IMR-90 (cell line): Measurements from ENCODE around the gene S100A13.
"Not testable (repeated sequence)": the region's sequence is repeated elsewhere in the genome, so short reads cannot be mapped to it uniquely, and the experiment has no call there.

Source experiments
- BHLHE40 ChIP-seq: fragments of 150-350 bp; IDR thresholded peaks from 2 replicates; pipeline ENCODE4 v1.6.1; 2016; ENCODE audit warnings: mild to moderate bottlenecking, low read depth, low read length
- CEBPB ChIP-seq: IDR thresholded peaks from 2 replicates; pipeline ENCODE4 v1.6.1; 2012; ENCODE audit warnings: low read depth, low read length, improper control_type of control experiment
- MAFK ChIP-seq: IDR thresholded peaks from 2 replicates; pipeline ENCODE4 v1.6.1; 2012; ENCODE audit warnings: low read depth, low read length, improper control_type of control experiment
- POLR2A ChIP-seq: IDR thresholded peaks from 2 replicates; pipeline ENCODE4 v1.6.1; 2012; ENCODE audit warnings: mild to moderate bottlenecking, low read depth, low read length
- RCOR1 ChIP-seq: IDR thresholded peaks from 2 replicates; pipeline ENCODE4 v1.6.1; 2012; ENCODE audit warnings: mild to moderate bottlenecking, low read length, improper control_type of control experiment; ENCODE audit not compliant: insufficient replicate concordance
- RFX5 ChIP-seq: IDR thresholded peaks from 2 replicates; pipeline ENCODE4 v1.8.0; 2012; ENCODE audit warnings: low read depth, mild to moderate bottlenecking, low read length, moderate library complexity
- SMC3 ChIP-seq: fragments of 150-350 bp; IDR thresholded peaks from 2 replicates; pipeline ENCODE4 v1.6.1; 2016; ENCODE audit warnings: low read depth, mild to moderate bottlenecking, antibody characterized with exemption, low read length, moderate library complexity
- TF ChIP-seq, protein P1 (sequence below): conservative IDR thresholded peaks from 2 replicates; pipeline ENCODE4 v1.5.1; 2012; ENCODE audit warnings: mild to moderate bottlenecking, low read depth, low read length, improper control_type of control experiment
- TF ChIP-seq, protein P2 (sequence below): fragments of 150-350 bp; IDR thresholded peaks from 2 replicates; pipeline ENCODE4 v1.6.1; 2017; ENCODE audit warnings: mild to moderate bottlenecking, antibody characterized with exemption, low read length, low read depth
- TF ChIP-seq, protein P3 (sequence below): fragments of 150-350 bp; IDR thresholded peaks from 2 replicates; pipeline ENCODE4 v1.6.1; 2016; ENCODE audit warnings: low read depth, mild to moderate bottlenecking, low read length, moderate library complexity, borderline replicate concordance

DNA sequence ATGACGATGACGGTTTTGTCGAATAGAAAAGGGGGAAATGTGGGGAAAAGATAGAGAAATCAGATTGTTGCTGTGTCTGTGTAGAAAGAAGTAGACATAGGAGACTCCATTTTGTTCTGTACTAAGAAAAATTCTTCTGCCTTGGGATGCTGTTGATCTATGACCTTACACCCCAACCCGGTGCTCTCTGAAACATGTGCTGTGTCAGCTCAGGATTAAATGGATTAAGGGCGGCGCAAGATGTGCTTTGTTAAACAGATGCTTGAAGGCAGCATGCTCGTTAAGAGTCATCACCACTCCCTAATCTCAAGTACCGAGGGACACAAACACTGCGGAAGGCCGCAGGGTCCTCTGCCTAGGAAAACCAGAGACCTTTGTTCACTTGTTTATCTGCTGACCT lies 51.8 kb downstream of the S100A13 start:
- TF ChIP-seq, protein P1, sequence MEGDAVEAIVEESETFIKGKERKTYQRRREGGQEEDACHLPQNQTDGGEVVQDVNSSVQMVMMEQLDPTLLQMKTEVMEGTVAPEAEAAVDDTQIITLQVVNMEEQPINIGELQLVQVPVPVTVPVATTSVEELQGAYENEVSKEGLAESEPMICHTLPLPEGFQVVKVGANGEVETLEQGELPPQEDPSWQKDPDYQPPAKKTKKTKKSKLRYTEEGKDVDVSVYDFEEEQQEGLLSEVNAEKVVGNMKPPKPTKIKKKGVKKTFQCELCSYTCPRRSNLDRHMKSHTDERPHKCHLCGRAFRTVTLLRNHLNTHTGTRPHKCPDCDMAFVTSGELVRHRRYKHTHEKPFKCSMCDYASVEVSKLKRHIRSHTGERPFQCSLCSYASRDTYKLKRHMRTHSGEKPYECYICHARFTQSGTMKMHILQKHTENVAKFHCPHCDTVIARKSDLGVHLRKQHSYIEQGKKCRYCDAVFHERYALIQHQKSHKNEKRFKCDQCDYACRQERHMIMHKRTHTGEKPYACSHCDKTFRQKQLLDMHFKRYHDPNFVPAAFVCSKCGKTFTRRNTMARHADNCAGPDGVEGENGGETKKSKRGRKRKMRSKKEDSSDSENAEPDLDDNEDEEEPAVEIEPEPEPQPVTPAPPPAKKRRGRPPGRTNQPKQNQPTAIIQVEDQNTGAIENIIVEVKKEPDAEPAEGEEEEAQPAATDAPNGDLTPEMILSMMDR, result not testable (repeated sequence)
- TF ChIP-seq POLR2A, CEBPB, RCOR1, BHLHE40, RFX5, SMC3, MAFK: not testable (repeated sequence)
- TF ChIP-seq, protein P2, sequence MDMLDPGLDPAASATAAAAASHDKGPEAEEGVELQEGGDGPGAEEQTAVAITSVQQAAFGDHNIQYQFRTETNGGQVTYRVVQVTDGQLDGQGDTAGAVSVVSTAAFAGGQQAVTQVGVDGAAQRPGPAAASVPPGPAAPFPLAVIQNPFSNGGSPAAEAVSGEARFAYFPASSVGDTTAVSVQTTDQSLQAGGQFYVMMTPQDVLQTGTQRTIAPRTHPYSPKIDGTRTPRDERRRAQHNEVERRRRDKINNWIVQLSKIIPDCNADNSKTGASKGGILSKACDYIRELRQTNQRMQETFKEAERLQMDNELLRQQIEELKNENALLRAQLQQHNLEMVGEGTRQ, result not testable (repeated sequence)
- TF ChIP-seq, protein P3, sequence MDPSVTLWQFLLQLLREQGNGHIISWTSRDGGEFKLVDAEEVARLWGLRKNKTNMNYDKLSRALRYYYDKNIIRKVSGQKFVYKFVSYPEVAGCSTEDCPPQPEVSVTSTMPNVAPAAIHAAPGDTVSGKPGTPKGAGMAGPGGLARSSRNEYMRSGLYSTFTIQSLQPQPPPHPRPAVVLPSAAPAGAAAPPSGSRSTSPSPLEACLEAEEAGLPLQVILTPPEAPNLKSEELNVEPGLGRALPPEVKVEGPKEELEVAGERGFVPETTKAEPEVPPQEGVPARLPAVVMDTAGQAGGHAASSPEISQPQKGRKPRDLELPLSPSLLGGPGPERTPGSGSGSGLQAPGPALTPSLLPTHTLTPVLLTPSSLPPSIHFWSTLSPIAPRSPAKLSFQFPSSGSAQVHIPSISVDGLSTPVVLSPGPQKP, result not testable (repeated sequence)
